Measurements from ENCODE around the gene VDR.

The VDR gene

GRCh38 chr12:47927346-47927745 lies 22.6 kb upstream of the VDR start:
- no peak for FAIRE-seq

GRCh38 chr12:47921907-47922306 lies 17.1 kb upstream of the VDR start:
- no peak for FAIRE-seq

GRCh38 chr12:47920913-47921312 lies 16.1 kb upstream of the VDR start:
- no peak for FAIRE-seq

- FAIRE-seq = no peak
These were observed 8.3 kb upstream of the VDR start for GRCh38 chr12:47913081-47913480.

GRCh38 chr12:47912556-47912955 lies 7.8 kb upstream of the VDR start:
- no peak for FAIRE-seq

GRCh38 chr12:47910981-47911380 lies 6.2 kb upstream of the VDR start:
- FAIRE-seq = no peak

GRCh38 chr12:47910486-47910885 lies 5.7 kb upstream of the VDR start:
- FAIRE-seq = no peak

GRCh38 chr12:47909839-47910465 lies 5.2 kb upstream of the VDR start:
- no peak for FAIRE-seq

- FAIRE-seq = no peak
These were observed 3.9 kb upstream of the VDR start for GRCh38 chr12:47908738-47909137.

- FAIRE-seq = no peak
These were observed 3.2 kb upstream of the VDR start for GRCh38 chr12:47907851-47908454.

GRCh38 chr12:47903927-47904712 lies 674 bp downstream of the VDR start:
- FAIRE-seq = no peak

GRCh38 chr12:47903151-47903611 lies 1.6 kb downstream of the VDR start:
- no peak for FAIRE-seq

- FAIRE-seq = no peak
These were observed 2.6 kb downstream of the VDR start for GRCh38 chr12:47902131-47902639.

- no peak for FAIRE-seq
These were observed 3.1 kb downstream of the VDR start for GRCh38 chr12:47901718-47902093.

GRCh38 chr12:47901063-47901717 lies 3.6 kb downstream of the VDR start:
- no peak for FAIRE-seq

GRCh38 chr12:47900131-47901062 lies 4.4 kb downstream of the VDR start:
- no peak for FAIRE-seq

- FAIRE-seq = no peak
These were observed 5.3 kb downstream of the VDR start for GRCh38 chr12:47899466-47899865.

- no peak for FAIRE-seq
These were observed 8.2 kb downstream of the VDR start for GRCh38 chr12:47896633-47897032.

GRCh38 chr12:47896022-47896421 lies 8.8 kb downstream of the VDR start:
- no peak for FAIRE-seq

- no peak for FAIRE-seq
These were observed 10.1 kb downstream of the VDR start for GRCh38 chr12:47894652-47895051.

GRCh38 chr12:47894068-47894467 lies 10.7 kb downstream of the VDR start:
- FAIRE-seq = no peak

GRCh38 chr12:47892819-47893218 lies 12.0 kb downstream of the VDR start:
- no peak for FAIRE-seq

Data from TTC549 (cell line).